HG02571 (cell line): ENCODE results near the gene SNTG2.

ENCODE experiments used
- ATAC-seq: cut with Tn5 transposase; IDR thresholded peaks from one replicate; pipeline ENCODE4 v1.9.1; 2021; ENCODE audit warnings: mild to moderate bottlenecking, moderate library complexity; ENCODE audit not compliant: unreplicated experiment

SNTG2 gene

DNA sequence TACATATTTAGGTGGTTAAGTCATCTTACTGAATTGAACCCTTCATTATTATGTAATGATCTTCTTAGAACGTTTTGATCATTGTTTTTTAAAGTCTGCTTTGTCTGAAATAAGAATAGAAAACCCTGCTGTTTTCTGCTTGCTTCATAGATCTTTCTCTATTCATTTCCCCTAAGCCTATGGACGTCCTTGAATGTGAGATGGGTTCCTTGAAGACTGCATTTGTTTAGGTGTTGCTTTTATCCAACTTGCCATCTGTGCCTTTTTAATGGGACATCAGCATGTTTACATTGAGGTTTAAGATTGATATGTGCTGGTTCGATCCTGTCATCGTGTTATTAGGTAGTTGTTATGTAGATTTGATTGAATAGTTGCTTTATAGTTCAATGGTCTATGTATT is 95.4 kb downstream of the SNTG2 start:
- no peak for ATAC-seq

DNA sequence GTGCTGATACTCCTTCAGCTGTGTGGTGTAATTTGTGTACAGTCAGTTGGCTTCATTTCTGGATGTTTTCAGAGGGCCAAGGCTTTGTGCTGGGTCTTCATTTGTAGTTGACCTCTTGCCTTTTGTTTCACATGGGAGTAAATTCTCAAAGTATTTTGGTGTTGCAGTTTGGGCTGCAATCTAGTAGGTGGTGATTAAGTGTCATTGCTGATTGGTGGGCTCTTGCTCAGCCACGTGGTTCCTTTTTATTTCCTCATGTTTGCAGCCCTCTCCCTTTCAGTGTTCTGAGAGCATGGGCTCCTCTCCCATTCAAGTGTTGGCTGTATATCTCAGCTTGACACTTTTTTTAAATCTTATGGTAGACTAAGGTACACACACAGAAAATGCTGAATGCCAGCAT is 96.8 kb downstream of the SNTG2 start:
- ATAC-seq: no peak

DNA sequence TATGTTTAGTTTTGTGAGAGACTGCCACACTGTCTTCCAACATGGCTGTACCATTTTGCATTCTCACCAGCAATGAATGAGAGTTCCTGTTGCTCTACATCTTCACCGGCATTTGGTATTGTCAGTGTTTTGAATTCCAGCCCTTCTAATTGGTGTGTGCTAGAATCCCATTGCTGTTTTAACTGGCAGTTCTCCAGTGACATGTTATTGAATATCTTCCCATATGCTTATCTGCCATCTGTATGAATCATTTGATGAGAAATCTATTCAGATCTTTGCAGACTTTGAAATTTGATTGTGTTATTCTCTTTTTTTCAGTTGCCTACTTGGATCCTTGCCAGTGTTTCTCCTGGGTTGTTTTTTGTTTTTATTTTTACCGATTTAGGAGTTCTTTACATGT is 99.0 kb downstream of the SNTG2 start:
- no peak for ATAC-seq

DNA sequence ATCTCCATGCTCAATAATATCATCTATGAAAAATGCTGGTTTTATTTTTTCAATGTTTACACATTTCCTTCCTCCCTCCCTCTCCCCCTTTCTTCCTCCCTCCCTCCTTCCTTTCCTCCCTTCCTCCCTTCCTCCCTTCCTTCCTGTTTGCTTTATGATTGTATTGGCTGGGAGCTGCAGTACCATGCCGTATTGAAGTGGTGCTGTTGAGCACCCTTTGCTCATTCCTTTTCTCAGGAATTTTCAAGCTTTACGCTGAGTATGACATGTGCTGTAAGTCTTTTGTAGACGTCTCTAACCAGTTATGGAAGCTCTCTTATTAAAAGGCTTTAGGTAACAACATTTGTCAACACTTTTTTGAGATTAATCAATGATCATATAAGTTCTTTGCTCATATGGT is 100.4 kb downstream of the SNTG2 start:
- ATAC-seq: no peak

- ATAC-seq: no peak
Observed at GRCh38 chr2:1052771-1053191, 102.1 kb downstream of the SNTG2 start.

- ATAC-seq: no peak
Observed at GRCh38 chr2:1053786-1054185, 103.1 kb downstream of the SNTG2 start.

DNA sequence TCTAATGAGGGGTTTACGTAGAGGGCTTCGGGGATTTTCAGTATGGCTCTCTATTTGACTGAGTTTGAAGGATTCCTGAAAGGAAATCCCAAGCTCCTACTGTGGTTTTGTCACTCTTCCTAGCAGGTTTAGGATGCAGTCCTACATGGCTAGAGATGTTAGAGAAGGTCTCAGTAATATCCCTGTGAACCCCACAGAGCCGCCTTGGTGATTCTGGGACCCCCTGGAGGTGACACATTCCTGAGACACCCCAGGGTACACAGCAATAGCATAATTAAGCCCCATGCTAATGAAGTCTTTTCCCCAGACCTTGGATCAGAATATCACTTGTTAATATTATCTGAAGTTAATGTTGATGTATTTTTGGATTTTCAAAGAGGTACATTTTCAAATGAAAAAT is 103.8 kb downstream of the SNTG2 start:
- ATAC-seq: no peak

DNA sequence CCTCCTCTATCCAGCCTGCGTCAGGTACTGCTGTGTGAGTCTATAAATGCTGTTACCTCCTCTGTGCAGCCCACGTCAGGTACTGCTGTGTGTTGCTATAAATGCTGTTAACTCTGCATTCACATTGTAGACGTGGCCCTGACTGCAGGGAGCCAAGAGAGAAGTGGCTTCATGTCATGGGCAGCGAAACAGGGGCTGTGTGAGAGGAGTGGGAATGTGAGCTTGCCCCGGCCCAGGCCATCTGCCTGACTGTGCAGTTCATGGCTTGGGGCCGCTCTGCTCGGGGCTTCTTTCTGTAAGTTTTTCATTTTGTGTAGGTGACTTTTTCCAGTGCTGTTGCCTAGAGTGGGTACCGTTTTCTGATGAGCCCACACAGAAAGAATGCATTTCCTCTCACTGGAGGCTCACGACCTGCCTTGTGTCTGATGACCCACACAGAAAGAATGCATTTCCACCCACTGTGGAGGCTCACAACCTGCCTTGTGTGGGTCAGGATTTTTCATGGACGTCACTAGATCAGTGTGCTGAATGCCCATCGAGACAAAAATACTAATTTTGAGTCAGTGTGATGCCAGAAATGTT is 104.5 kb downstream of the SNTG2 start:
- ATAC-seq: no peak

GRCh38 chr2:1060372-1060771 is 109.7 kb downstream of the SNTG2 start:
- ATAC-seq: no peak

DNA sequence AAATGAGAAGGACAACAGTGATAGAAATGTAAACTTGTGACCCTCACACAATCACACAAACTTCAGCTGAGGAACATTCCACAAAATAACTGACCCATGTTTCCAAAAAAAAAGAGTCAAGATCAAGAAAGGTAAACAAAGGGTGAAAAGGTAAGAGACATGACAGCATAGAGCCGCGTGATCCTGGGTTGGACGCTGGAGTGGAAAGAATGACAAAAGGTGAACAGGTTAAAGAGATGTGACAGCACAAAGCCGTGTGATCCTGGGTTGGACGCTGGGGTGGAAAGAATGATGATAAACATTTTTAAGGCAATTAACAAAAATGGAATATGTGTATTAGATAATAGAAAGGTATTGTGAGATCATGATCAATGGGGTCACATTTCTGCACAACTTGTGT is 110.3 kb downstream of the SNTG2 start:
- no peak for ATAC-seq

GRCh38 chr2:1068241-1068640 is 117.6 kb downstream of the SNTG2 start:
- ATAC-seq: no peak

DNA sequence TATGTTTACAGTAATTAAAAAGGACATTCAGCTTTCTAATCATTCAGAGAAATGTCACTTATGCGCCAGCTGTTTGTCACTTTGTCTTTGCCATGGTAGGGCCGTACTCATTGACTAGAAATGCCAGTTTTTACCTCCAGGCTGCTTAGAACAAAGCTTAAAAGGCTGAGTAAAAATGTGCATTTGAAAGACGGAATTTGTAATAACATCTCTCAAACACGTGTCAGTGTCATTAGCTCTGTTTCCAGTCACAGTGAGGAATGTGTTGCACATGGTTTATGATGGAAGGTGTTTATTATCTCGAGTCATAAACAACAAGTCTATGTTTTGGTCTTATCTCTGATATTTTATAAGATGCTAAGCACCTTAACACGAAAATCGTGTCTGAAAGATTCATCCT is 118.2 kb downstream of the SNTG2 start:
- no peak for ATAC-seq

DNA sequence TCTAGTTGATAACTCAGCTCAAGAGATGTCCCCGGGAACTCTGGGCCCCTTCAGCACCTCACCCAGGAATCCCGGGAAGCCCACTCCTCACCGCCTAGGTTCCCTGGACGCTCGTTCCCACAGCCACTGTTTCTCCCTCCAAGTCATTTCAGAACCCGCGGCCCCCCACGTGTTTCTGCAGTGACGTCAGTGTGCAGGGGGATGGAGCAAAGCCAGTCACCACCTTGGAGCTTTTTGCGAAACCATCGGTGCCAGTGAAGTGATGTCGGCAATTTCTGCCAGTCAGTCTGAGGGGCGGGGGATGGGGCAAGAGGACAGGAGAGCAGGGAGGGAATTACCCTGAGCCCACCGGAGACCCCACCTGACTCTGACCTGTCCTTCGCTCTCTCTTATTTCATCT is 119.2 kb downstream of the SNTG2 start:
- no peak for ATAC-seq

DNA sequence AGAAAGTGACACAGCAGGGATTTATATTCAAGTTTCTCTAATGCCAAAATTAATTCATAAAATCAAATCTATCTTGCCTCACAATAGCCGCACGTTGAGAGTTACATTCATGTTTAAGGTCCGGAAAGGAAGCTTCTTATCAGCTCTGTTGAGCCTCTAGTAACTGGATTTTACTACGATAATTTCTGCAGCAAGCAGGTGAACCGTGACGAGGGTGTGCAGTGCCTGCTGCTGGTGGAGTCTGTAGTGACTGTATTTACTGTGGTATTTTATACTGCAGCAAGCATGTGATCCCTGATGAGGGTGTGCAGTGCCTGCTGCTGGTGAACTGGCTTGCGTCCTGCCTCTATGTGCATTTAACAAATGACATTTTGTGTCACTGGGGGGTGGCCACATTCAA is 120.0 kb downstream of the SNTG2 start:
- ATAC-seq: no peak

DNA sequence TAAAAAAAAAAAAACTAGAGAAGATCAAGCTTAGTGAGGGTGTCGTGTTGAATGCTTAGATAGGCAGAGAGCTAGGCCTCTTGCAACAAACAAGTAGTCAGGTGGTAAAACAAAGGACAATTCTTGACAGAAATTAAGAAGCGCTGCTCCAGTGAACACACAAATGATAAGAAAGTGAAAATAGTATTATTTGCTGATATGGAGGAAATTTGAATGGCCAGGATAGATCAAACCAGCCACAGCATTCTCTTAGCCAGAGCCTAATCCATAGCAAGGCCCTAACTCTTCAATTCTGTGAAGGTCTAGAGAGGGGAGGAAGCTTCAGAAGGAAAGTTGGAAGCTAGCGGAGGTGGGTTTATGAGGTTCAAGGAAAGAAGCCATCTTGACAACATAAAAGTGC is 121.0 kb downstream of the SNTG2 start:
- ATAC-seq: no peak

- ATAC-seq: no peak
Observed at GRCh38 chr2:1072250-1072649, 121.6 kb downstream of the SNTG2 start.

DNA sequence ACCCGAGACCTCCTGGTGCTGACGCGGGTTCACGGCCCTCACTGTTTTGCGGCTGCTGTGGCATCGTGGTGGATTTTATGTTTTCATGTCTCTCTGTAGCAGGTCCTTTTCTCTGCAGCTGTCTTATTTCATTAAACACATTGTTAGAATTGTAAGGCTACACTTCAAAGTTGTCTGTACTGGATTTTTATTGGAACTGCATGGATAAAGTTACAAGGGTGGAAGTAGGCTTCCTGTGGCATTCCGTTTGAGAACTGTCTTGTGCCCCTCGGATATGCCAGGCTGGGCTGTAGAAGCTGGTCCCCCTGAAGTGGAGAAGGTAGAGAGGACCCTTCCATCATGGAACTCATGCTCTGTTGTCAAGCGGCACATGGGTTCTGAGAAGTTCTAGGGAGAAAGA is 127.3 kb downstream of the SNTG2 start:
- ATAC-seq: no peak

GRCh38 chr2:1078326-1078725 is 127.7 kb downstream of the SNTG2 start:
- ATAC-seq: no peak

DNA sequence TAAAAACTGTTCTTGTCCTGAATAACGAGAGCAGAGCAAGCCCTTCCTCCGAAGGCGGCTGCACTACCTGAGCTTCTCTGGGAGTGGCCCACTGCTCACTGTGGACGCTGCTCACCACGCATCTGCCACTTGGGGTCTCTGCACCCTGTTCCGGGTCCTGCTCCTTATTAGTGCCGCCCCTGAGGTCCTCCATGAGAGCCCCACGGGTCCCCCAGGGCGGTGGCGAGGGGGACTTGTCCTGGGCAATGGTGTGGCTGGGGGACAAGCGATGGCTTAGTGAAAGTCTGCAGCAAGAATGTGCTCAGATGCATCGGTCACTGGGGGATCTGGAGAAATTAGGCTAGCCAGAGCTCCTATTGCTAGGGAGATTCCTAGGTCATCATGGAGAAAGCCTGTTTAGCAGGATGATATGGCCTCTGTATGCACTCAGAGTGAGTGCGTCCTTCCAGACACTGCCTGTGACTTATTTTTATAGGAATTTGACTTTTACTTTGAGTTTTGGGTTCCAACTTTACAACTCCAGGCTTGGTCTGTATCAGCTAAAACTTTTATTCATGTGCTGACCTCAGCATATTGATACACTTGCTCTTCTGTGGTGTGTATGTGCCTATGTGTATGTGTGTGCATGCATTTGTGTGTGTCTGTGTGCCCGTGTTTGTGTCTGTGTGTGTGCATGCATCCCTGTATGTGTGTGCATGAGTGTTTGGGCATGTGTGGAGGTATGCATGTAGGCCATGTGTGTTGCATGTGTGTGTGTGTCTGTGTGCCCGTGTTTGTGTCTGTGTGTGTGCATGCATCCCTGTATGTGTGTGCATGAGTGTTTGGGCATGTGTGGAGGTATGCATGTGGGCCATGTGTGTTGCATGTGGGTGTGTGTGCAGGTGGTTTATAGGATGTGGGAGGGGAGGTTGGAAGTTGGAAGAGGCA is 129.5 kb downstream of the SNTG2 start:
- ATAC-seq: no peak

DNA sequence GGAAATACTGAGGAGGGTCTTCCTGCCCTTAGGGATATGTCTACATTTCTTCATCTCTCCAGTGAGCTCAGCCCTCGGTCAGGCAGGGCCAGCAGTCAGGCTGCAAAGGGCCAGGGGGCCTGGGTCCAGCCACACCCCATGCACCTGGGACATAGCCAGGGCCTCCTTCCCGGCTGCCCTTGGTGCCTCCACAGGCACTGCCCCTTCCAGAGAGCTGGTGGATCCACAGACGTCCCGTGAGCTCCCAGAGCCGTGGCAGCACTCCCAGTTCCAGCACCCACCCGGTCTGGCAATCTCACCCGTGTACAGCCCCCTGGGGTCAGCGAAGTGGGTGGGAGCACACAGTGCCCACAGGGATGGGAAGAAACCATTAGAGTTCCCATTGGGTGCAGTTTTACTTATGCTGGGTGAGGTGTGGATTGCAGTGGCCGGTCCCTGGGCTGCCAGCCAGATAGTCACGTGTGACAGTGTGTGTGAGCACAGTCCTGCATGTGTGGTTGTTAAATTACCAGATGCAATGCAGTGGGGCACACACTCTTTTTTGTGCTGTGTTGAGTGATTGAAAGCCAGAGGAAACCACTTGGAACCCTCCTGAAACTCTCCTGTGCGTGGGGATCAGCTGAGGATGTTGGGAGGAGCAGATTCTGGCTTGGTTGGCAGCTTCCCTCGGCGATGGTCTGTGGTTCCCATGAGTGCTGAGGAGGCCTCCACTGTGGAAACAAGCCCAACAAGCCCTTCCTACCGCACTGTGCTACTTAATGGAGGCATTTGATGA is 131.0 kb downstream of the SNTG2 start:
- ATAC-seq: no peak

DNA sequence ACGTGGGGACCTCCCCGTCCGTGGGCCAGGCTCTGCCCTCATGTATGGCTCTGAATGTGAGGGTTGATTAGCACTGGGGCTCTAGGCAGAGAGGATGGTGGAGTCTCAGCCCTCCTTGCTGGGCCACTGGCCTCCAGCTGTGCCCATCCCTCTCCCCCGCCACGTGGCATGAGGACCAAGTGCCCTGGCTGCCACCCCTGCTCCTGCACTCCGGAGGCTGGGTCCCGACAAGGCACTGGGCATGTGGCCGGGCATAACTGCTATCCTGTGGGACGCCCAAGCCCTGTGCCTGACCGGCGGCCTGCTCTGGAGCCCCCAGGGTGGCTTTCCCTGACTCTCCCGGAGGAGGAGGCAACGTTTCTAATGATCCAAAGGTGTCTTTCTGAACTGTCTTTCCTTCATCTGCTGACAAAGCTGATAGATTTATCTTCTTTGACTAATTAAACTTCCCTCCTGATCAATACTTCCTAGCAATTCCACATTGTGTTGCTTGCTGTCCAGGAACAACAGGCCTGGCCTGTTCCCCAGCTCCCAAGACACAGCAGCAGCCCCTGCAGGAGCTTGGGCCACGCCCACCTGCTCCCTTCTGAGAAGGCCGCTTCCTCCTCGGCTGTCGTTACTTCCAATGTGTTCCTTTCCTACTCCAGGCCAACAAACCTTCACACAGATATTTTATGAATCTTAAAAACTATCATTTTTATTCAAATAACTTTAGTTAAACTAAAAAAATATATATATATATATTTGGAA is 132.0 kb downstream of the SNTG2 start:
- ATAC-seq: no peak
